ENCODE measurements around the gene OR5AU1. TPM values are rescaled to one million over a fixed set of nuclear protein-coding genes. Genes with fewer than 3 reads are reported as not detected.

The OR5AU1 gene
- polyA plus RNA-seq, 1 donor (not counting 4 experiments of a cell fraction or from before 2014, with no cell fraction given) = not detected

GRCh38 chr14:21185491-21185890, 29.6 kb upstream of the OR5AU1 start:
- Histone ChIP-seq H3K79me2 (ENCODE audit: control insufficient read depth, insufficient read depth, low read length) (no peaks in the 10 kb centered on the region), H3K9me1 (ENCODE audit: control insufficient read depth, extremely low read depth, insufficient read depth, low read length) (no peaks in the 10 kb centered on the region), H4K20me1 (ENCODE audit: control insufficient read depth, extremely low read depth, insufficient read depth, low read length) (no peaks in the 10 kb centered on the region), H3K27me3 (ENCODE audit: control insufficient read depth, extremely low read depth, insufficient read depth, low read length) (peaks cover 2% of the 10 kb centered on the region), H3K36me3 (ENCODE audit: control insufficient read depth in 2 of 2, extremely low read depth in 1 of 2, insufficient read depth in 2 of 2, low read length in 2 of 2) (no peaks in the 10 kb centered on the region), H3K4me2 (ENCODE audit: control insufficient read depth, extremely low read depth, insufficient read depth, low read depth, low read length) (no peak overlapping the region), H3K4me1 (ENCODE audit: control insufficient read depth, extremely low read depth, insufficient read depth, low read length) (no peaks in the 10 kb centered on the region), H3K27ac (ENCODE audit: control insufficient read depth, insufficient read depth, low read length) (no peak overlapping the region), H3K4me3 (ENCODE audit: control insufficient read depth in 2 of 3, extremely low read depth in 1 of 3, insufficient read depth in 2 of 3, low read depth in 1 of 3, low read length in 3 of 3) (no peak overlapping the region), H3K9me3 (ENCODE audit: control insufficient read depth, low read depth, low read length) (no peaks in the 10 kb centered on the region), H2AFZ (ENCODE audit: control insufficient read depth, low read length) (no peak overlapping the region), H3K9ac (ENCODE audit: control insufficient read depth, extremely low read depth, insufficient read depth, low read length) (no peak overlapping the region)
- dilution Hi-C loops (cut with MboI; ENCODE audit: extremely low pct_ligation_motif_present, low sequenced_read_pairs) = no loop called here
- TF ChIP-seq EZH2 (IDR thresholded peaks at IDR 0.05; ENCODE audit: low read length) = no peak
- TF ChIP-seq, protein P1, sequence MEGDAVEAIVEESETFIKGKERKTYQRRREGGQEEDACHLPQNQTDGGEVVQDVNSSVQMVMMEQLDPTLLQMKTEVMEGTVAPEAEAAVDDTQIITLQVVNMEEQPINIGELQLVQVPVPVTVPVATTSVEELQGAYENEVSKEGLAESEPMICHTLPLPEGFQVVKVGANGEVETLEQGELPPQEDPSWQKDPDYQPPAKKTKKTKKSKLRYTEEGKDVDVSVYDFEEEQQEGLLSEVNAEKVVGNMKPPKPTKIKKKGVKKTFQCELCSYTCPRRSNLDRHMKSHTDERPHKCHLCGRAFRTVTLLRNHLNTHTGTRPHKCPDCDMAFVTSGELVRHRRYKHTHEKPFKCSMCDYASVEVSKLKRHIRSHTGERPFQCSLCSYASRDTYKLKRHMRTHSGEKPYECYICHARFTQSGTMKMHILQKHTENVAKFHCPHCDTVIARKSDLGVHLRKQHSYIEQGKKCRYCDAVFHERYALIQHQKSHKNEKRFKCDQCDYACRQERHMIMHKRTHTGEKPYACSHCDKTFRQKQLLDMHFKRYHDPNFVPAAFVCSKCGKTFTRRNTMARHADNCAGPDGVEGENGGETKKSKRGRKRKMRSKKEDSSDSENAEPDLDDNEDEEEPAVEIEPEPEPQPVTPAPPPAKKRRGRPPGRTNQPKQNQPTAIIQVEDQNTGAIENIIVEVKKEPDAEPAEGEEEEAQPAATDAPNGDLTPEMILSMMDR (optimal IDR thresholded peaks at IDR 0.05 in 1 of 3, IDR thresholded peaks at IDR 0.05 in 1 of 3, conservative IDR thresholded peaks at IDR 0.05 in 1 of 3; ENCODE audit: extremely low read depth in 1 of 3, insufficient read depth in 2 of 3, low read length in 3 of 3) = no peak
- no peak for DNase-seq (ENCODE audit: low read depth, low spot score)
- FAIRE-seq = no peak

DNA sequence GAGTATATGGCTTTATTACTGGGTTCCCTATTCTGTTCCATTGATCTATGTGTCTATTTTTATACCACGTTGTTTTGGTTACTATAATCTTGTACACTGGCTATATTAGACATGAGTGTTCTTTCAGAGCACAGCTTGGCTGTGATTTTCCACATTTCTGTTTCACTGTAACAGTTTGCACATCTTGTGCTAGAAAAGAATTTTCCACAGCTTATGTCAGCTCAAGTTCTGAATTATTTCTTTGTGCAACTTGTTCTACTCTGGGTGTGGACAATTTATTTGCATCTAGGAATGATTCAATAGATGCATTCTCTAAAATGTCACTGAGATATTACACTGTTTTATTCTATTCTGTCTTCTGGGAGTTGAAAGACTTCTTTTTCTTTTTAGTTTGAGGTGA, 28.4 kb upstream of the OR5AU1 start:
- Histone ChIP-seq H3K4me3 (ENCODE audit: control insufficient read depth in 2 of 3, extremely low read depth in 1 of 3, insufficient read depth in 2 of 3, low read depth in 1 of 3, low read length in 3 of 3) (no peak overlapping the region), H3K4me1 (ENCODE audit: control insufficient read depth, extremely low read depth, insufficient read depth, low read length) (no peaks in the 10 kb centered on the region), H3K79me2 (ENCODE audit: control insufficient read depth, insufficient read depth, low read length) (no peaks in the 10 kb centered on the region), H3K27ac (ENCODE audit: control insufficient read depth, insufficient read depth, low read length) (no peak overlapping the region), H3K27me3 (ENCODE audit: control insufficient read depth, extremely low read depth, insufficient read depth, low read length) (peaks cover 4% of the 10 kb centered on the region), H3K9me1 (ENCODE audit: control insufficient read depth, extremely low read depth, insufficient read depth, low read length) (no peaks in the 10 kb centered on the region), H4K20me1 (ENCODE audit: control insufficient read depth, extremely low read depth, insufficient read depth, low read length) (no peaks in the 10 kb centered on the region), H3K9me3 (ENCODE audit: control insufficient read depth, low read depth, low read length) (no peaks in the 10 kb centered on the region), H3K36me3 (ENCODE audit: control insufficient read depth in 2 of 2, extremely low read depth in 1 of 2, insufficient read depth in 2 of 2, low read length in 2 of 2) (no peaks in the 10 kb centered on the region), H2AFZ (ENCODE audit: control insufficient read depth, low read length) (no peak overlapping the region), H3K9ac (ENCODE audit: control insufficient read depth, extremely low read depth, insufficient read depth, low read length) (no peak overlapping the region), H3K4me2 (ENCODE audit: control insufficient read depth, extremely low read depth, insufficient read depth, low read depth, low read length) (no peak overlapping the region)
- DNase-seq (ENCODE audit: low read depth, low spot score) = no peak
- TF ChIP-seq EZH2 (IDR thresholded peaks at IDR 0.05; ENCODE audit: low read length) = no peak
- TF ChIP-seq, protein P1 (optimal IDR thresholded peaks at IDR 0.05 in 1 of 3, IDR thresholded peaks at IDR 0.05 in 1 of 3, conservative IDR thresholded peaks at IDR 0.05 in 1 of 3; ENCODE audit: extremely low read depth in 1 of 3, insufficient read depth in 2 of 3, low read length in 3 of 3) = no peak
- no peak for FAIRE-seq
- dilution Hi-C loops (cut with MboI; ENCODE audit: extremely low pct_ligation_motif_present, low sequenced_read_pairs) = no loop called here

Measured in keratinocyte (primary cell).